ENCODE data around the gene RBM20.

The RBM20 gene

DNA sequence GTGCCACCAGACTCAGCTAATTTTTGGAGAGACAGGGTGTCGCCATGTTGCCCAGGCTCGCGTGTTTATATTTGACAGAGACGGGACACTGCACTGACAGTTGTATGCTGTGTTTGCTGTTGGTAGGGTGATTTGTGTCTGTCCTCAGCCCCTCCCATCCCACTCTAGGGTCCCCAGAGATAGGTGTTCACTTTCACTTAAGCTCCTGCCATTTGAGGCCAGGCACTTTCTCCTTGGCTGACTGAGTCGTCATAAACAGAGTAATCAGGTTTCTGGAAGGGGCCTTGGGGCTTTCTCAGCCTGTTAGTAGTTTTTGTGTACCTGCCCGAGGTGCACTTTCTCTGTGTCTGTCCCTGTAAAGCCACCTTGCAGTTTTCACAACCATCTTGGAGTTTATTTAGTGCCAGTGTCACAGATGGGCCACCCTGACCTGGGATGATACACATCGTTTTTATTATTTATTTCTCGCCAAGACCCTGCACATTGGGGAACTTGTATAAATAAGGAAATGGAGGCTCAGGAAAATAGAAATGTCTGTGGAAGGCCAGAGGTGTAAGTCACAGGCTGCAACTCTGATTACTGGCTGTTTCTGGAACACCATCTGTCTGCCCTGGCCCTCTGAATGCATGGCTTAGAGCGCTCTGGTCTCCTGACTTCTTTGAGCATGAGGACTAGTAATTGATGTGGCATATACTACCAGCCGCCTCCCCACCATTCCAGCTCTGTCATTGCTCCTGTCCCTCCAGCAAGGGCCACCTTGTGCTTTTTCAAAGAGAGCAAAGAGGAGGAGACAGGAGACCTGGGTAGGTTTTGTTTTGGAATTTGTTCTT, 145.7 kb downstream of the RBM20 start:
- no peak for DNase-seq

DNA sequence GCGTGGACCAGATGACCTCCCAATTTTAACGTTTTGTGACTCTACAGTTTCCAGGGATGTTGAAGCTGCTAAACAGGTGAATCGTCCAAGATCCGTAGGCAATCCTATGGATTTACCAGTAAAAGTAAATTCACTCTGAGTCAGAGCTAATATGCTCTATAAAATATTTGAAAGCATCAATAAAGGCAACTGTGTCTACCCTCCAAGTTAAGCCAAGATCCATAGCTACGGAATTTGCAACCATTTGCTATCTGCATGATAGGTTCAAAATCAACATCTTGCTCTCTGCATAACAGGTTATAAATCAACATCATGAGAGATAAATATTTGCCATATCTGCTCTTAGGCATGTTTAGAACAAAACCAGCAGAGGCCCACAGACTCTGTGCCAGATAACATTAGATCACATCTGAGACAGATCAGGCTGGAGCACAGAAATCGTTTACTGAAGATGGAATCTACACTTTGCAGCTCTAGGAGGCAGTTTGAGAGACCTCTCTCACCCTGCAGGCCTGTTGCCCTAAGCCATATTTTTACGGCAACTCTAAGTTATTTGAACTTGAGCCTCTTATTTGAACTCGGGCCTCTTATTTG, 146.9 kb downstream of the RBM20 start:
- no peak for DNase-seq

DNA sequence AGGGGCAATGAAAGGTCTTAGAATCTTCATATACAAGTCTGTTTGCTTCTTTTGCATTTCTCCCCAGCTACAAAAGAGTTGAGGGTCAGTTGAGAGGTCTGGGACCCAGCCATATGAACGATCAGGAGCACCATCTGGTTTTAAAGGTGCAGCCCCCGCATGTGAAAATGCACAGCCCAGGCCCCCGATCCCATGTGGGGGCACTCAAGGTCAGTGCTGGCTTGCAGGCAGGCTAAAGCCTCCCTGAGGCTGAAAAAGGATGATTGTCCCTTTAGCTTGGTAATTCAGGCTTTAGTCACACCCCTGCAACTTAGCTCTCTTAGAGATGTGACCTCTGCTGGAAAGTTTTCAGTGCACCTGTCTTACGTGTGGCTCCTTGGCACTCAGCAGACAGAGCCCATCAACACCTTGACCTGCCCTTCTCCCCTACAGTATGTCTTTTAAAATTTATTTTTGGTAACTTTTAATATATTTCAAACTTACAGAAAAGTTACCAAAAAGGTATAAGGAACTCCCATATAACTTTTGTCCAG, 147.5 kb downstream of the RBM20 start:
- no peak for DNase-seq

- no peak for DNase-seq
These were observed 148.5 kb downstream of the RBM20 start for GRCh38 chr10:110792476-110793125.

DNA sequence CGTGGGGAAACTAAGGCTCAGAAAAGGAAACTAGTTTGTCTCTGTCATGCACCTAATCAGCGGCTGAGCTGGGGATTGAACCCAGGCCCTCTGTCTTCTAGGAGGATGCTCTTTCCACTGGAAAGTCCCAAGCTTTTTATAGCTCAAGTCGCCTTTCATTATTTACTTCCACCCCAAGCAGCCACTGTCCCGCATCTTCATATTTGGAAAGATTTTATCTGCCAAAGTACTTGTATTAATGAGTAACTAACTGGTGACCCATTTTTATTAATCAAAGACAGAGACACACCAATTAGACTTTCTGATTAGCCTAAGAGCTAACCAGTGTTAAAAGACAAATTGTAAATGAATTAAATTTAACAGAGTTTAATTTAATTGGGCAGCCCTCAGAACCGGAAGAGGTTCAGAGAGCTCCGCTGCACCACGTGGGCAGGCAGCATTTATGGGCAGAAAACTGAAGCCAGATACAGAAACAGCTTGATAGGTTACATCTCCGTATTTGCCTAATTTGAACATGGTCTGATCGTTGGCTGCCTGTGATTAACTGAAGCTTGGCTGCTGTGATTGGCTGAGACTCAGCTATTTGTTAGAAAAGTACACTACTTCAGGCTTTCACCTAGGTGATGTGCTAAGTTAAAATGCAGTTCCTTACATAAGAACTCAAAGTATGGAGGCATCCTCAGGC, 149.1 kb downstream of the RBM20 start:
- DNase-seq = no peak

GRCh38 chr10:110793886-110794285, 149.8 kb downstream of the RBM20 start:
- no peak for DNase-seq

DNA sequence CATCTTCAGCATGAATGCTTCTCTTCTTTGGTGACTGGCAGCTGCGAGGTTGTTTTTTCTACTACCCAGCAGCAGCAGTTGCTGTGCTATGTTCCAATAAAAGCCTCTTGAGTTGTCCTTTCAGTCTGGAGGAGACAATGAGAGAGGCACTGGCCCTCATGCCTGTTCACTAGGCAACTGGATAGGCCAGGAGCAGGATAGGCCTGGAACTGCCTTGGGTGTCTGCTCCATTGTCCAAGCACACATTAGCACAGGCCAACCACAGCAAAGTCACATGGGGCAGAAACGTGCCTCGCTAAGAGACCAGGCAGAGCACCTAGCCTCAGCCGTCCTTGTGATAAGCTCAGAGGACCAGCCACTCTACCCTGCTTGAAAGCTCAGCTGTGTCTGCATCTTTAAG, 150.7 kb downstream of the RBM20 start:
- no peak for DNase-seq

- no peak for DNase-seq
These were observed 153.3 kb downstream of the RBM20 start for GRCh38 chr10:110797416-110797815.

- DNase-seq = no peak
These were observed 154.2 kb downstream of the RBM20 start for GRCh38 chr10:110798340-110798739.

- DNase-seq = no peak
These were observed 158.0 kb downstream of the RBM20 start for GRCh38 chr10:110802090-110802489.

GRCh38 chr10:110802551-110803238, 158.6 kb downstream of the RBM20 start:
- DNase-seq = no peak

GRCh38 chr10:110803239-110803749, 159.2 kb downstream of the RBM20 start:
- DNase-seq = no peak

DNA sequence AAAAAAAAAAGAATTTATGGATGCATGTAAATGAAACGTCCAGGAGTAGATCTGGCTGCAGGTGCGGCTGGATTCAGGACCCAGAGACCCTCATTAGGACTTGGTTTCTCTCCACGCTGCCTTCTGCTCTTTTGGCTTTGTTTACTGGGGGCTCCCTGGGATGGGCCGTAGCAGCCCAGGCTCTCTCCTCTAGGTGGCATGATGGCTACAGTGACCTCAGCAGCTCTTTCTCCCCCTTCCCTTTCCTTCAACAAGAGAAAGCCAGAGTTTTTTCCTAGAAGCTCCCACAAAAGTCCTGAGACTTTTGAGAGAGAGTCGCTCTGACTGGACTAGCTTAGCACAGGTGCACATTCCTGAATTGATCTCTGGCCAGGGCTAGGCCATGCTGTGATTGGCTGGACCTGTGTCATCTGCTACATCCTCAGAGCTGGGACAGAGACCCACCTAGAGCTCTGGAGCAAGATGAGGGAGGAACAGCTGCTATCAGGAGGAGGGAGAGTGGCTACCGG, 159.7 kb downstream of the RBM20 start:
- DNase-seq = no peak

DNA sequence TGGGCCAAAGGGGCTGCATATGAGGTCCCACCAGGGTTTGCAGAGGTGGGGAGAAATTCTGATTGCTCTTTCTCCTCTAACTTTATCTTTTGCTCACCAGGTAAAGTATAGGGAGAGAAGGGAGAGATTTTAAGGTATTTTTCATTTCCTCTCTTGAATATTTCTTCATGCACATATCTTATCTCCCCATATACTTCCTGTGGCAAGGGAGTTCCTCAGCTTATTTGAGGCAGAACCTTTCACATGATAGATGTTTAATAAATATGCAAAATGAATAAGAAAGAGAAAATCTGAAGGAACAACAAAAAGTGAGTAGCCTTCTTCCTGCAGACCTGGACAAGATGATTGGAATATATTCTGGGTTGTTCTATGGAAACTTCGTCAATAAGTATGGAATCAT, 160.2 kb downstream of the RBM20 start:
- DNase-seq = no peak

GRCh38 chr10:110805292-110805691, 161.2 kb downstream of the RBM20 start:
- no peak for DNase-seq

GRCh38 chr10:110806335-110806734, 162.2 kb downstream of the RBM20 start:
- no peak for DNase-seq

DNA sequence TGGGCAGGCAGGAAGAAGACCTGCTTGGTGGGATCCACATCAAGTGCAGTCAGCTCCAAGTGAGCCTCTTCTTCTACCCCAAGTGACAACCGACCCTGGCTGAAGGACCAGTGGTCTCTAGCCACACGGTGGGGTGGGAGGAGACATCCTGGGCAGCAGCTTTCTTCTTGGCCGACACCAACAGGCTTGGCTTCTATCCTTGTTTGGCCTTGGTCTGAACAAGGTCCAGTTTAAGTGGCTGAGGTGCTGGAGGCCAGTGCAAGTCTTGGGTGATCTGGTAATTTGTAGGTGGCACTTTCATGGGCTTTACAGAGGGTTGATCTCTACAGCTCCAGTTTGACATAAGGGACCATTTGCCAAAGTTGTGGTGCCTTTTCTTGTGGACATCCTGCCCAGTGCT, 164.0 kb downstream of the RBM20 start:
- DNase-seq = no peak

DNA sequence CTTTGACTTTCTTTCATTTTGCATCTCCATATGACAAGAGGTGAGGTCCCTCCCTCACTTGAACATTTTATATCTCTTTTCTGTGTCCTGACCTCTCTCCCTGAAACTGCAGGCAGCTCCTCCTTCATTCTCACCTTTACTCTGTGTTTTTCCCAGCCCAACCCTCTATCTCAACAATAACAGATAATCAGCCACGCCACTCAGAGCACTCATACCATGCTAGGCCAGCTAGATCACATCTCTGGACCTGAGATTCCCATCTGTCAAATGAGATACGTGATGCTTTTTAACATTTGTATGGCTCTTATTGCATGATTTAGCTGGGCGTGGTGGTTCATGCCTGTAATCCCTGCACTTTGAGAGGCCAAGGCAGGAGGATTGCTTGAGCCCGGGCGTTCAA, 164.5 kb downstream of the RBM20 start:
- DNase-seq = no peak

DNA sequence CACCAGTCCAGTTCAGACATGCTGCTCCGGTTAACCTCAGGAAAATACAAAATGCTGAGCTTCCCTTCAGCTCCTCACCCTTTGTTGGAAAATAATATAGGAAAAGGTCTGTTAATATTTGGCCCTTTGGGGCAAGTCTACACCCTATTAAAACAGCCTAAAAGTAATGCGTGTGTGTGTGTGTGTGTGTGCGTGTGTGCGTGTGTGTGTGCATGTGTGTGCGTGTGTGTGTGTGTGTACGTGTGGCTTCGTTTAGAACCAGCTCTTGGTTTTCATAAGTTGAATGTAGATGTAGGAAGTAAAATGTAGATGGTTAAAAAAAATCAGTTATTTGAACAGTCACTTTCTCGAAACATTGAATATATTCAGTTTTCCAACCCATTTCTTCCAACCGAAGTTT, 166.5 kb downstream of the RBM20 start:
- DNase-seq = no peak

GRCh38 chr10:110811791-110812581, 167.8 kb downstream of the RBM20 start:
- no peak for DNase-seq

- no peak for DNase-seq
These were observed 168.4 kb downstream of the RBM20 start for GRCh38 chr10:110812583-110812982.

Data from amniotic stem cell (primary cell).